HL-60 (cell line): Measurements from ENCODE around the gene IQSEC3.

Source experiments
- DNase-seq, 2 experiments: peaks; one replicate each; pipeline ENCODE4 v3.0.0-alpha.2; 2010 to 2020; ENCODE audit warnings: low read depth in 1 of 2, low spot score in 1 of 2
- H3K27ac ChIP-seq: fragments of 250-450 bp; sonication (Bioruptor Pico); replicated peaks from 2 replicates; pipeline ENCODE4 v1.5.1; 2020; ENCODE audit warnings: mild to moderate bottlenecking, moderate library complexity
- H3K27me3 ChIP-seq: fragments of 250-450 bp; sonication (Bioruptor Pico); 2 replicates; pipeline ENCODE4 v1.5.1; 2021; ENCODE audit warnings: mild to moderate bottlenecking, moderate library complexity; ENCODE audit not compliant: insufficient read depth, poor library complexity, severe bottlenecking
- H3K4me3 ChIP-seq: replicated peaks from 2 replicates; pipeline ENCODE4 v1.5.1; 2011; ENCODE audit warnings: mild to moderate bottlenecking, control low read depth, low read length; ENCODE audit not compliant: insufficient read depth
- CTCF ChIP-seq: IDR thresholded peaks from one replicate; pipeline ENCODE4 v1.5.1; 2011; ENCODE audit warnings: low read length, control low read depth, inconsistent platforms; ENCODE audit not compliant: insufficient read depth
- GABPA ChIP-seq: IDR thresholded peaks from 2 replicates; pipeline ENCODE4 v1.6.1; 2012; ENCODE audit warnings: low read depth
- POLR2AphosphoS5 ChIP-seq: IDR thresholded peaks from 2 replicates; pipeline ENCODE4 v1.6.1; 2012; ENCODE audit warnings: low read depth
- REST ChIP-seq: IDR thresholded peaks from 2 replicates; pipeline ENCODE4 v1.6.1; 2012; ENCODE audit warnings: low read depth; ENCODE audit not compliant: insufficient replicate concordance
- SPI1 ChIP-seq: IDR thresholded peaks from 2 replicates; pipeline ENCODE4 v1.6.1; 2012; ENCODE audit warnings: low read depth, mild to moderate bottlenecking, borderline replicate concordance

IQSEC3 gene

GRCh38 chr12:170371-171225, 104.0 kb downstream of the IQSEC3 start:
- Histone ChIP-seq H3K27ac (no peak overlapping the region), H3K4me3 (no peak overlapping the region), H3K27me3 (no peaks in the 10 kb centered on the region)
- no peak for TF ChIP-seq SPI1
- TF ChIP-seq CTCF = no peak
- TF ChIP-seq GABPA = no peak
- TF ChIP-seq POLR2AphosphoS5 = no peak
- no peak for TF ChIP-seq REST
- DNase-seq = no peak

- Histone ChIP-seq H3K4me3 (no peak overlapping the region), H3K27me3 (no peaks in the 10 kb centered on the region), H3K27ac (no peak overlapping the region)
- TF ChIP-seq POLR2AphosphoS5 = no peak
- no peak for TF ChIP-seq REST
- no peak for TF ChIP-seq CTCF
- TF ChIP-seq GABPA = no peak
- no peak for TF ChIP-seq SPI1
- no peak for DNase-seq
Measured at GRCh38 chr12:171276-171675, 104.7 kb downstream of the IQSEC3 start.

- TF ChIP-seq GABPA (no peak), POLR2AphosphoS5 (no peak), CTCF (no peak)
- peak in 1 of 2 experiments; percentile 16 for DNase-seq
- Histone ChIP-seq H3K27me3 (no peaks in the 10 kb centered on the region), H3K4me3 (no peak overlapping the region), H3K27ac (no peak overlapping the region)
Measured at GRCh38 chr12:171743-172676, 105.4 kb downstream of the IQSEC3 start.
